ENCODE results near the gene NEDD4L. TPM values are rescaled to one million over a fixed set of nuclear protein-coding genes. Genes with fewer than 3 reads are reported as not detected.

The NEDD4L gene
- polyA plus RNA-seq, 1 donor (not counting 4 experiments of a cell fraction or from before 2014, with no cell fraction given), result 52.6 TPM

- no peak for DNase-seq (ENCODE audit: low read depth, low spot score)
- Histone ChIP-seq H3K27ac (ENCODE audit: control insufficient read depth, insufficient read depth, low read length) (no peak overlapping the region), H3K4me2 (ENCODE audit: control insufficient read depth, extremely low read depth, insufficient read depth, low read depth, low read length) (peak overlapping the region; percentile 26), H3K79me2 (ENCODE audit: control insufficient read depth, insufficient read depth, low read length) (peaks cover 40% of the 10 kb centered on the region), H3K4me1 (ENCODE audit: control insufficient read depth, extremely low read depth, insufficient read depth, low read length) (peaks cover 51% of the 10 kb centered on the region), H3K9me3 (ENCODE audit: control insufficient read depth, low read depth, low read length) (no peaks in the 10 kb centered on the region), H3K36me3 (ENCODE audit: control insufficient read depth in 2 of 2, extremely low read depth in 1 of 2, insufficient read depth in 2 of 2, low read length in 2 of 2) (peaks cover 0 to 3% of the 10 kb centered on the region in 2 experiments), H3K4me3 (ENCODE audit: control insufficient read depth in 2 of 3, extremely low read depth in 1 of 3, insufficient read depth in 2 of 3, low read depth in 1 of 3, low read length in 3 of 3) (no peak overlapping the region), H2AFZ (ENCODE audit: control insufficient read depth, low read length) (no peak overlapping the region), H3K9ac (ENCODE audit: control insufficient read depth, extremely low read depth, insufficient read depth, low read length) (no peak overlapping the region), H4K20me1 (ENCODE audit: control insufficient read depth, extremely low read depth, insufficient read depth, low read length) (no peaks in the 10 kb centered on the region), H3K27me3 (ENCODE audit: control insufficient read depth, extremely low read depth, insufficient read depth, low read length) (no peaks in the 10 kb centered on the region), H3K9me1 (ENCODE audit: control insufficient read depth, extremely low read depth, insufficient read depth, low read length) (no peaks in the 10 kb centered on the region)
- FAIRE-seq, result no peak
- TF ChIP-seq EZH2 (IDR thresholded peaks at IDR 0.05; ENCODE audit: low read length), result no peak
- TF ChIP-seq, protein P1, sequence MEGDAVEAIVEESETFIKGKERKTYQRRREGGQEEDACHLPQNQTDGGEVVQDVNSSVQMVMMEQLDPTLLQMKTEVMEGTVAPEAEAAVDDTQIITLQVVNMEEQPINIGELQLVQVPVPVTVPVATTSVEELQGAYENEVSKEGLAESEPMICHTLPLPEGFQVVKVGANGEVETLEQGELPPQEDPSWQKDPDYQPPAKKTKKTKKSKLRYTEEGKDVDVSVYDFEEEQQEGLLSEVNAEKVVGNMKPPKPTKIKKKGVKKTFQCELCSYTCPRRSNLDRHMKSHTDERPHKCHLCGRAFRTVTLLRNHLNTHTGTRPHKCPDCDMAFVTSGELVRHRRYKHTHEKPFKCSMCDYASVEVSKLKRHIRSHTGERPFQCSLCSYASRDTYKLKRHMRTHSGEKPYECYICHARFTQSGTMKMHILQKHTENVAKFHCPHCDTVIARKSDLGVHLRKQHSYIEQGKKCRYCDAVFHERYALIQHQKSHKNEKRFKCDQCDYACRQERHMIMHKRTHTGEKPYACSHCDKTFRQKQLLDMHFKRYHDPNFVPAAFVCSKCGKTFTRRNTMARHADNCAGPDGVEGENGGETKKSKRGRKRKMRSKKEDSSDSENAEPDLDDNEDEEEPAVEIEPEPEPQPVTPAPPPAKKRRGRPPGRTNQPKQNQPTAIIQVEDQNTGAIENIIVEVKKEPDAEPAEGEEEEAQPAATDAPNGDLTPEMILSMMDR (optimal IDR thresholded peaks at IDR 0.05 in 1 of 3, IDR thresholded peaks at IDR 0.05 in 1 of 3, conservative IDR thresholded peaks at IDR 0.05 in 1 of 3; ENCODE audit: extremely low read depth in 1 of 3, insufficient read depth in 2 of 3, low read length in 3 of 3), result no peak
- dilution Hi-C loops (cut with MboI; ENCODE audit: extremely low pct_ligation_motif_present, low sequenced_read_pairs), result no loop called here
These were observed 165.3 kb downstream of the NEDD4L start for GRCh38 chr18:58209326-58209725.

DNA sequence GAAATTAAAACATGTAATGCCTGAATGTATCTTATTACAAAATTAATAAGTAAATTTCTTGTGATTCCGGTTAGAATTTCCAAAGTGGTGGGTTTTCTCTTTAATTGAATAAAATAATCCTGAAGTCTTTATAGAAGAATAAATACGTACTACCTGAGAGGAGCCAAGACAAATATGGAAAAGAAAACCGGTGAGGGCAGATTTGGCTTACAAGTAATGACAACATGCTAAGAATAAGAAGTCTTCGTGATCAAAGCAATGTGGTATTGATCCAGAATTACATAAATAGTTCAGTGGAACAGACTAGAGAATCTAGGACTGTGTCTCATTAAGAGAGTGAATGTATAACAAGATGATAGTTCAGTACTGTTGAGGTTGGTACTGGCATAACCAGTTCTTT is 167.5 kb downstream of the NEDD4L start:
- Histone ChIP-seq H3K4me1 (ENCODE audit: control insufficient read depth, extremely low read depth, insufficient read depth, low read length) (peaks cover 59% of the 10 kb centered on the region), H3K4me2 (ENCODE audit: control insufficient read depth, extremely low read depth, insufficient read depth, low read depth, low read length) (no peak overlapping the region), H3K79me2 (ENCODE audit: control insufficient read depth, insufficient read depth, low read length) (peaks cover 44% of the 10 kb centered on the region), H4K20me1 (ENCODE audit: control insufficient read depth, extremely low read depth, insufficient read depth, low read length) (no peaks in the 10 kb centered on the region), H3K27me3 (ENCODE audit: control insufficient read depth, extremely low read depth, insufficient read depth, low read length) (no peaks in the 10 kb centered on the region), H3K9me1 (ENCODE audit: control insufficient read depth, extremely low read depth, insufficient read depth, low read length) (no peaks in the 10 kb centered on the region), H3K27ac (ENCODE audit: control insufficient read depth, insufficient read depth, low read length) (no peak overlapping the region), H3K9me3 (ENCODE audit: control insufficient read depth, low read depth, low read length) (no peaks in the 10 kb centered on the region), H3K9ac (ENCODE audit: control insufficient read depth, extremely low read depth, insufficient read depth, low read length) (no peak overlapping the region), H3K36me3 (ENCODE audit: control insufficient read depth in 2 of 2, extremely low read depth in 1 of 2, insufficient read depth in 2 of 2, low read length in 2 of 2) (peaks cover 0 to 3% of the 10 kb centered on the region in 2 experiments), H3K4me3 (ENCODE audit: control insufficient read depth in 2 of 3, extremely low read depth in 1 of 3, insufficient read depth in 2 of 3, low read depth in 1 of 3, low read length in 3 of 3) (no peak overlapping the region), H2AFZ (ENCODE audit: control insufficient read depth, low read length) (no peak overlapping the region)
- no peak for FAIRE-seq
- dilution Hi-C loops (cut with MboI; ENCODE audit: extremely low pct_ligation_motif_present, low sequenced_read_pairs), result no loop called here
- no peak for DNase-seq (ENCODE audit: low read depth, low spot score)
- TF ChIP-seq EZH2 (IDR thresholded peaks at IDR 0.05; ENCODE audit: low read length), result no peak
- TF ChIP-seq, protein P1 (optimal IDR thresholded peaks at IDR 0.05 in 1 of 3, IDR thresholded peaks at IDR 0.05 in 1 of 3, conservative IDR thresholded peaks at IDR 0.05 in 1 of 3; ENCODE audit: extremely low read depth in 1 of 3, insufficient read depth in 2 of 3, low read length in 3 of 3), result no peak

Data from keratinocyte (primary cell).